AG09309 (cell line): ENCODE data around the gene GRAMD1A.
"Not testable (repeated sequence)": the region's sequence is repeated elsewhere in the genome, so short reads cannot be mapped to it uniquely, and the experiment has no call there.

Experiments
- DNase-seq: peaks from one replicate; pipeline ENCODE4 v3.0.0-alpha.2; 2010; ENCODE audit warnings: low read depth
- H3K4me3 ChIP-seq: 2 replicates; pipeline ENCODE4 v1.5.1; 2011; ENCODE audit warnings: mild to moderate bottlenecking, low read depth, low read length, moderate library complexity; ENCODE audit not compliant: control insufficient read depth
- TF ChIP-seq, protein P1 (sequence below): IDR thresholded peaks from 2 replicates; pipeline ENCODE4 v1.5.1; 2011; ENCODE audit warnings: mild to moderate bottlenecking, low read depth, low read length, inconsistent platforms; ENCODE audit not compliant: insufficient read depth, control insufficient read depth; ENCODE audit errors: missing control alignments

The GRAMD1A gene

DNA sequence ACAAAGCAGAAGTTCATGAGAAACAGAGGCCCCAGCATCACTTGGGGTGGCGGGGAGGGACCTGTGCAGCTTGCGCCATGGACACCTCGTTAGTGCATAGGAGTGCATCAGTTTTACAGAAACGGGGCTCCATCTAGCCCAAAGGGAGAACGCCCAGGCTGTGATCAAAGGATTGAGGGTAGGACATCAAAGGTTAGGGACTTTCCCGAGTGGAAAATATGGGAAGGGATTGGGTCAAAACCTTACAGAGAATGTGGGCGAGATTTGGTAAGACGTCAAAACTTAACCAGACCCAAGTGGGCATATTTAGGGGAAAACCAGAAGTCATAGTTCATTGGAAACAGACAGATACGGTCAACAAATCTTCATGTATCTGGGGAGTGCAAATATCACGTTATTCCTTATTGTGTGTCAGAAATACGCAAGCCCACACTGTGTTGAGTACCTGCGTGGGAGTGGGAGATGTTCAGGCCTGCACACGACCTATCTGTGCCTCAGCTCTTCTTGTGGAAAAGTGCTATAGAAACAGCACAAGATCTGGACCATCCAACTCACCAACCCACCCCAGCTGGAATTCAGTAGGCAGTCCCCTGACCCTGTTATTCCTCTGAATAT lies 9.4 kb upstream of the GRAMD1A start:
- no peak overlapping the region for H3K4me3 ChIP-seq
- TF ChIP-seq, protein P1, sequence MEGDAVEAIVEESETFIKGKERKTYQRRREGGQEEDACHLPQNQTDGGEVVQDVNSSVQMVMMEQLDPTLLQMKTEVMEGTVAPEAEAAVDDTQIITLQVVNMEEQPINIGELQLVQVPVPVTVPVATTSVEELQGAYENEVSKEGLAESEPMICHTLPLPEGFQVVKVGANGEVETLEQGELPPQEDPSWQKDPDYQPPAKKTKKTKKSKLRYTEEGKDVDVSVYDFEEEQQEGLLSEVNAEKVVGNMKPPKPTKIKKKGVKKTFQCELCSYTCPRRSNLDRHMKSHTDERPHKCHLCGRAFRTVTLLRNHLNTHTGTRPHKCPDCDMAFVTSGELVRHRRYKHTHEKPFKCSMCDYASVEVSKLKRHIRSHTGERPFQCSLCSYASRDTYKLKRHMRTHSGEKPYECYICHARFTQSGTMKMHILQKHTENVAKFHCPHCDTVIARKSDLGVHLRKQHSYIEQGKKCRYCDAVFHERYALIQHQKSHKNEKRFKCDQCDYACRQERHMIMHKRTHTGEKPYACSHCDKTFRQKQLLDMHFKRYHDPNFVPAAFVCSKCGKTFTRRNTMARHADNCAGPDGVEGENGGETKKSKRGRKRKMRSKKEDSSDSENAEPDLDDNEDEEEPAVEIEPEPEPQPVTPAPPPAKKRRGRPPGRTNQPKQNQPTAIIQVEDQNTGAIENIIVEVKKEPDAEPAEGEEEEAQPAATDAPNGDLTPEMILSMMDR = no peak
- no peak for DNase-seq

DNA sequence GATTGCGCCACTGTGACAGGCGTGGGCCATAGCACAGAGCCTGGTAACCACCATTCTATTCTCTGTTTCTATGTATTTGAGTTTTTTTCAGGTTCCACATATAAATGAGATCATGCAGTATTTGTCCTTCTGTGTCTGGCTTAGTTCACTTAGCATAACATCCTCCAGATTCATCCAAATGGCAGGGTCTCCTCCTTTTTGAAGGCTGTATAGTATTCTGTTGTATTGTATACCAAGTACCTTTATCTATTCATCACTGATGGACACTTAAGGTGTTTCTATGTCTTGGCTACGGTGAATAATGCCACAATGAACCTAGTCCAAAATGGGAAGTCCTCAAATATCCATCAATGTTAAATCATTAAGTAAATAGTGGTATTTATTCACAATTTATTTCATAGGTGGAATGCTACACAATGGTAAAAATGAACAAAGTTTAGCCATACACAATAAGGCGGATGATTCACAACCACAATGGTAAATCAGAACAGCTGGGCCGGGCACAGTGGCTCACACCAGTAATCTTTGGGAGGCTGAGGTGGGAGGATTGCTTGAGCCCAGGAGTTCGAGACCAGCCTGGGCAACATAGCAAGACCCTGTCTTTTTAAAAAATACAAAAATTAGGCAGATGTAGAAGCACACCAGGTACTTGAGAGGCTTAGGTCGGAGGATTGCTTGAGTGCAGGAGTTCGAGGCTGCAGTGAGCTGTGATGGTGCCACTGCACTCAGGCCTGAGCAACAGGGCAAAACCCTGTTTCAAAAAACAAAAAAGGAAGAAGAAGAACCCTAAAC lies 8.4 kb upstream of the GRAMD1A start:
- no peak overlapping the region for H3K4me3 ChIP-seq
- DNase-seq = no peak
- TF ChIP-seq, protein P1 = no peak

DNA sequence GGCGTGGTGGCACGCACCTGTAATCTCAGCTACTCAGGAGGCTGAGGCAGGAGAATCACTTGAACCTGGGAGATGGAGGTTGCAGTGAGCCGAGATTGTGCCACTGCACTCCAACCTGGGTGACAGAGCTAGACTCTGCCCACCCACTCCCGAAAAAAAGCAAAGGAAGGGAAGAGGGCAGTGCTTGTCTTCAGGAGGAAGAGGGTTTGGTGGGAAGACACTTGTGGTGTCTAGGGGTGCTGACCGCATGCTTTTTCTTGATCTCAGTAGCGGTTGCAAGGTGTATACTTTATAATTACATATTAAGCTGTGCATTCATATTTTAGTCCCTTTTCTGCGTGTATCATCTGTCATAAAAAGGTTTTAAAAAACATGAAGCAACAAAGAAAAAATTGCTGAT lies 7.5 kb upstream of the GRAMD1A start:
- not testable (repeated sequence) for H3K4me3 ChIP-seq, DNase-seq

DNA sequence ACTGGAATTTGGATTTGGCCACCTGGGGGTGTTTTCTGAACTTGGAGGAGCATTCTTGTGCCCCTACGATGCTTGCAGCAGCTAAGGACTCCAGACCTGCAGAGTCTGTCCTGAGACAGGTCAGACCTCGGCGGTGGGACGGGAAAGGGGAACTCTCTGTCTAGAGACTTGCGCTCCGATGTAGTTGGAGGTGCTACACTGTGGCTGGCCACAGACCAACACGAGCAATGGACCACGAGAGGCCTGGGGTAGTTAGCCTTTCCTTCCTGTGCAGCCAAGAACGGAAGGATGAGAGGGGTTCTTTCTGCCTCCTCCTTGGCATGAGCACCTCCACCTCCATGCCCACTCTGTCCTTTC lies 5.9 kb upstream of the GRAMD1A start:
- DNase-seq = no peak
- H3K4me3 ChIP-seq = no peak overlapping the region
- TF ChIP-seq, protein P1 = no peak

DNA sequence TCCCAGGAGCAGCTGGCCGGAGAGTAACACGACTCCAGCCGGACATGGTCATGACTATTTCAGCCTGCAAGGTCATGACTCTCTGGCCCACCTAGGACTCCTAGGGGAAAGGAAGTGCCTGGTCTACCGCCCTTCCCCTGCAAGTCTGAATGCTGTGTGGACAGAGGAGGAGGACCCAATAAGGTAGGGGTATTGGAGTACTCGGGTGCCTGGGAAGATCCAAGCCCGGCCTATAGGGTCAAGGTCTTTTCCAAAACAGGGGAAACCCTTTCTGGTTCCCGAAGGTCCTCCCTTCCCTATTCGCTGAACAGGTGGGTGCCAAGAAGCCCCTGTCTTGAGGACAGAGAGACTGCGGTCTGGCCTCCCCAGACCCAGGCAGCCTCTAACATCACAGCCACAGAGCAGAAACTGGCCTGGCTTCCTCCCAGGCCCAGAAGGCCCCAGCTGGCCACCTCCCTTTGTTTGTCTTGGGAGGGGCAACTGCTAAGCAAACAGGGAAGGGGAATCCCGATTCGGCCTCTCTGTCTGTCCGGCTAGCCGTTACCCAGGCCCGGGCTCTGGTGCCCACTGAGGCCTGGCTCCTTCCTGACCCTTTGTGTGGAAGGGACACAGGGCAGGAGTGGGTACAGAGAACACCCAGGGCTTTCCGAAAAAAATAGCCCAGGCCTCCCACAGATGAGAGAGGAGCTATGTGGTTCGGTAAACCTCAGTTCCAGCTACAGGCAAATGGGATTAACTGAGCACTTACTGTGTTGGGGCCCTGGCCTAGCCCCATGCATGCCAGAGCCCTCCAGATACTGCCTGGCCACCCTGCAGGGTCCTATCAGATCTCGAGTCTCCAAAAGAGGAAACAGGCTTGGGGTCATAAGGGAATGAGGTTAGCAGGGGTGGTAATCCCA lies 5.2 kb upstream of the GRAMD1A start:
- TF ChIP-seq, protein P1 = no peak
- no peak overlapping the region for H3K4me3 ChIP-seq
- DNase-seq = no peak

DNA sequence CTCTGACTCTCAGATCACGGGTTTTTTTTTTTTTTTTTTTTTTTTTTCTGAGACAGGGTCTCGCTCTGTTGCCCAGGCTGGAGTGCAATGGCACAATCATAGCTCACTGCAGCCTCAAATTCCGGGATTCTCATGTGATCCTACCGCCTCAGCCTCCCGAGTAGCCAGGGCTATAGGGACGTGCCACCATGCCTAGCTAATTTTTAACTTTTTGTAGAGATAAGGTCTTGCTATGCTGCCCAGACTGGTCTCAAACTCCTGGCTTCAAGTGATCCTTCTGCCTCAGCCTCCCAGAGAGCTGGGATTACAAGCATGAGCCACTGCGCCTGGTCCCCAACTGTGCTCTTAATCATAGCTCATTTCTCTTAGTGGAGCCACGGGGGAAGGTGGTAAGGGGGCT lies 4.6 kb upstream of the GRAMD1A start:
- H3K4me3 ChIP-seq = no peak overlapping the region
- TF ChIP-seq, protein P1 = no peak
- no peak for DNase-seq
